Measurements from ENCODE around the gene COL27A1. TPM values are rescaled to one million over a fixed set of nuclear protein-coding genes. Genes with fewer than 3 reads are reported as not detected.

Gene COL27A1
- total and polyA plus RNA-seq, 2 experiments from 2014 or later, result 44.6 to 47.0 TPM

GRCh38 chr9:114177423-114178064, 22.2 kb downstream of the COL27A1 start:
- no peaks in the 10 kb centered on the region for H3K36me3 ChIP-seq (replicated peaks; ENCODE audit: insufficient read depth, low read depth)
- H3K9me3 ChIP-seq (ENCODE audit: low read depth), result no peaks in the 10 kb centered on the region
- no peaks in the 10 kb centered on the region for H3K27me3 ChIP-seq
- TF ChIP-seq, protein P1, sequence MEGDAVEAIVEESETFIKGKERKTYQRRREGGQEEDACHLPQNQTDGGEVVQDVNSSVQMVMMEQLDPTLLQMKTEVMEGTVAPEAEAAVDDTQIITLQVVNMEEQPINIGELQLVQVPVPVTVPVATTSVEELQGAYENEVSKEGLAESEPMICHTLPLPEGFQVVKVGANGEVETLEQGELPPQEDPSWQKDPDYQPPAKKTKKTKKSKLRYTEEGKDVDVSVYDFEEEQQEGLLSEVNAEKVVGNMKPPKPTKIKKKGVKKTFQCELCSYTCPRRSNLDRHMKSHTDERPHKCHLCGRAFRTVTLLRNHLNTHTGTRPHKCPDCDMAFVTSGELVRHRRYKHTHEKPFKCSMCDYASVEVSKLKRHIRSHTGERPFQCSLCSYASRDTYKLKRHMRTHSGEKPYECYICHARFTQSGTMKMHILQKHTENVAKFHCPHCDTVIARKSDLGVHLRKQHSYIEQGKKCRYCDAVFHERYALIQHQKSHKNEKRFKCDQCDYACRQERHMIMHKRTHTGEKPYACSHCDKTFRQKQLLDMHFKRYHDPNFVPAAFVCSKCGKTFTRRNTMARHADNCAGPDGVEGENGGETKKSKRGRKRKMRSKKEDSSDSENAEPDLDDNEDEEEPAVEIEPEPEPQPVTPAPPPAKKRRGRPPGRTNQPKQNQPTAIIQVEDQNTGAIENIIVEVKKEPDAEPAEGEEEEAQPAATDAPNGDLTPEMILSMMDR (IDR thresholded peaks at IDR 0.05; ENCODE audit: poor library complexity), result no peak
- TF ChIP-seq EZH2phosphoT487 (IDR thresholded peaks at IDR 0.05; ENCODE audit: low read depth, severe bottlenecking, unreplicated experiment), result no peak
- TF ChIP-seq EZH2 (IDR thresholded peaks at IDR 0.05; ENCODE audit: borderline replicate concordance), result no peak
- no peak overlapping the region for H3K4me3 ChIP-seq
- no peaks in the 10 kb centered on the region for H3K9me2 ChIP-seq (replicated peaks; ENCODE audit: insufficient read depth)
- peaks cover 44% of the 10 kb centered on the region for H3K4me1 ChIP-seq (ENCODE audit: insufficient read depth)
- WGBS (ENCODE audit: low lambda C conversion rate, missing lambda C conversion rate), result 52% methylated on average over 6 of the region's 6 CpGs
- H3K4me2 ChIP-seq, result no peak overlapping the region
- H3K79me2 ChIP-seq, result peaks cover 3% of the 10 kb centered on the region
- no peak overlapping the region for H2AFZ ChIP-seq
- DNase-seq (ENCODE audit: low spot score), result no peak
- no peaks in the 10 kb centered on the region for H4K20me1 ChIP-seq (ENCODE audit: insufficient read depth, poor library complexity, severe bottlenecking)
- H3K27ac ChIP-seq, result peak overlapping the region; percentile 18

GRCh38 chr9:114178076-114178475, 22.7 kb downstream of the COL27A1 start:
- TF ChIP-seq EZH2 (IDR thresholded peaks at IDR 0.05; ENCODE audit: borderline replicate concordance) (no peak), EZH2phosphoT487 (IDR thresholded peaks at IDR 0.05; ENCODE audit: low read depth, severe bottlenecking, unreplicated experiment) (no peak)
- TF ChIP-seq, protein P1 (IDR thresholded peaks at IDR 0.05; ENCODE audit: poor library complexity), result no peak
- Histone ChIP-seq H3K4me3 (no peak overlapping the region), H3K79me2 (peaks cover 3% of the 10 kb centered on the region), H3K27me3 (no peaks in the 10 kb centered on the region), H2AFZ (no peak overlapping the region), H4K20me1 (ENCODE audit: insufficient read depth, poor library complexity, severe bottlenecking) (no peaks in the 10 kb centered on the region), H3K27ac (no peak overlapping the region), H3K36me3 (replicated peaks; ENCODE audit: insufficient read depth, low read depth) (no peaks in the 10 kb centered on the region), H3K4me1 (ENCODE audit: insufficient read depth) (peaks cover 44% of the 10 kb centered on the region), H3K9me3 (ENCODE audit: low read depth) (no peaks in the 10 kb centered on the region), H3K9me2 (replicated peaks; ENCODE audit: insufficient read depth) (no peaks in the 10 kb centered on the region), H3K4me2 (no peak overlapping the region)
- 96% methylated on average over 8 of the region's 8 CpGs for WGBS (ENCODE audit: low lambda C conversion rate, missing lambda C conversion rate)
- DNase-seq (ENCODE audit: low spot score), result no peak

- no peaks in the 10 kb centered on the region for H3K36me3 ChIP-seq (replicated peaks; ENCODE audit: insufficient read depth, low read depth)
- no peak overlapping the region for H3K27ac ChIP-seq
- no peak overlapping the region for H2AFZ ChIP-seq
- no peaks in the 10 kb centered on the region for H4K20me1 ChIP-seq (ENCODE audit: insufficient read depth, poor library complexity, severe bottlenecking)
- H3K9me3 ChIP-seq (ENCODE audit: low read depth), result no peaks in the 10 kb centered on the region
- H3K27me3 ChIP-seq, result no peaks in the 10 kb centered on the region
- peaks cover 3% of the 10 kb centered on the region for H3K79me2 ChIP-seq
- no peak for DNase-seq (ENCODE audit: low spot score)
- H3K4me3 ChIP-seq, result no peak overlapping the region
- no peak overlapping the region for H3K4me2 ChIP-seq
- H3K9me2 ChIP-seq (replicated peaks; ENCODE audit: insufficient read depth), result no peaks in the 10 kb centered on the region
- 92% methylated on average over 10 of the region's 10 CpGs for WGBS (ENCODE audit: low lambda C conversion rate, missing lambda C conversion rate)
- peaks cover 44% of the 10 kb centered on the region for H3K4me1 ChIP-seq (ENCODE audit: insufficient read depth)
- TF ChIP-seq EZH2phosphoT487 (IDR thresholded peaks at IDR 0.05; ENCODE audit: low read depth, severe bottlenecking, unreplicated experiment), result no peak
- no peak for TF ChIP-seq EZH2 (IDR thresholded peaks at IDR 0.05; ENCODE audit: borderline replicate concordance)
- TF ChIP-seq, protein P1 (IDR thresholded peaks at IDR 0.05; ENCODE audit: poor library complexity), result no peak
Observed at GRCh38 chr9:114178756-114179450, 23.6 kb downstream of the COL27A1 start.
